Calu3 (cell line): ENCODE measurements around the gene DENND4C. TPM values are rescaled to one million over a fixed set of nuclear protein-coding genes. Genes with fewer than 3 reads are reported as not detected.

ENCODE experiments used
- Bru-seq: library from RNA; stranded (reverse); fragments of 400-500 nt; gene quantifications from one replicate; lab custom pipeline; 2021; lab: Mats Ljungman, UMichigan
- BruChase-seq, 2 experiments: library from RNA; stranded (reverse); fragments of 400-500 nt; gene quantifications; one replicate each; lab custom pipeline; 2021; lab: Mats Ljungman, UMichigan
- BruUV-seq: library from RNA; stranded (reverse); fragments of 400-500 nt; replicated peaks from 2 replicates; lab custom pipeline; 2021; lab: Mats Ljungman, UMichigan
- CTCF ChIA-PET: fragments of 300-600 bp; sonication (Branson Sonifier 250); formaldehyde crosslinking; loops from one replicate; lab custom pipeline; 2022; ENCODE audit warnings: antibody characterized with exemption; lab: Charles Lee
- DNase-seq: peaks from one replicate; pipeline ENCODE4 v3.0.0; 2022
- H3K27ac Mint-ChIP-seq: one replicate; pipeline ENCODE4 v1.8.0; 2022; ENCODE audit warnings: mixed read lengths; ENCODE audit not compliant: unreplicated experiment
- H3K27me3 Mint-ChIP-seq: one replicate; pipeline ENCODE4 v1.8.0; 2022; ENCODE audit warnings: mixed read lengths; ENCODE audit not compliant: unreplicated experiment
- H3K36me3 Mint-ChIP-seq: one replicate; pipeline ENCODE4 v1.8.0; 2022; ENCODE audit warnings: mild to moderate bottlenecking, moderate library complexity, mixed read lengths; ENCODE audit not compliant: insufficient read depth, unreplicated experiment
- H3K4me1 Mint-ChIP-seq: one replicate; pipeline ENCODE4 v1.8.0; 2022; ENCODE audit warnings: mild to moderate bottlenecking, low read depth, mixed read lengths; ENCODE audit not compliant: unreplicated experiment
- H3K4me3 Mint-ChIP-seq: one replicate; pipeline ENCODE4 v1.8.0; 2022; ENCODE audit warnings: mild to moderate bottlenecking, low read depth, moderate library complexity, mixed read lengths; ENCODE audit not compliant: unreplicated experiment
- H3K9me3 Mint-ChIP-seq: one replicate; pipeline ENCODE4 v1.8.0; 2022; ENCODE audit warnings: low read depth, mixed read lengths; ENCODE audit not compliant: unreplicated experiment
- CTCF ChIP-seq: fragments of 200-600 bp; IDR thresholded peaks from one replicate; pipeline ENCODE4 v1.8.0; 2022; ENCODE audit warnings: antibody characterized with exemption; ENCODE audit not compliant: unreplicated experiment
- intact Hi-C: fragments of 100-400 bp; cut with micrococcal nuclease; formaldehyde crosslinking; loops from one replicate; pipeline ENCODE4 v1.10.0; 2022; ENCODE audit not compliant: unreplicated experiment
- long read RNA-seq: library from polyadenylated mRNA; stranded (forward); transcript quantifications from one replicate; pipeline ENCODE4 v2.0.0, GENCODE V29; 2022
- total RNA-seq: library from RNA; stranded (reverse); gene quantifications from 2 replicates; pipeline ENCODE4 v1.2.3, GENCODE V29; 2022

The DENND4C gene
- total RNA-seq (28.5 and 32.2 TPM in 2 replicates), Bru-seq, nascent RNA (percentile 84 among the genes with signal in this experiment), BruChase-seq, experiment 1, labeled RNA remaining after a 6-hour chase (percentile 74 among the genes with signal in this experiment), BruChase-seq, experiment 2, labeled RNA remaining after a 2-hour chase (percentile 73 among the genes with signal in this experiment)
- long read RNA-seq, full-length matches to known transcripts = 6 of 9 reads
- long read RNA-seq, partial matches to known transcripts = 1 of 9 reads
- long read RNA-seq, other reads (novel, unspliced or antisense) = 2 of 9 reads

GRCh38 chr9:19230355-19231125 is at the start of gene DENND4C:
Gene DENND4C (plus strand): TSS chr9:19230693. CDS start chr9:19276175, 45,482 bp downstream.
- Mint-ChIP-seq H3K36me3 (no peaks in the 10 kb centered on the region), H3K4me1 (peaks cover 8% of the 10 kb centered on the region), H3K27ac (peak within 1 kb of the TSS; percentile 76), H3K27me3 (no peaks in the 10 kb centered on the region), H3K4me3 (no peak within 1 kb of the TSS), H3K9me3 (no peaks in the 10 kb centered on the region)
- CTCF ChIA-PET = interaction anchor here (0.7 kb wide), 2 partner anchors 47 to 1999 kb away, joined by 3 to 4 read pairs; no protein-coding TSS in a partner anchor
- BruUV-seq = no TSS peak
- DNase-seq = peak; percentile 85
- intact Hi-C loops = loop anchor here (5.0 kb wide), 2 partner anchors 48 to 52 kb away; no protein-coding TSS in a partner anchor
- TF ChIP-seq CTCF = no peak

- CTCF ChIA-PET = no interaction called here
- intact Hi-C loops = loop anchor here (5.0 to 10.0 kb wide), 2 partner anchors 51 to 274 kb away; partner anchors contain the start of gene DENND4C
- Mint-ChIP-seq H3K36me3 (no peaks in the 10 kb centered on the region), H3K4me3 (no peak overlapping the region), H3K9me3 (no peaks in the 10 kb centered on the region), H3K27me3 (no peaks in the 10 kb centered on the region), H3K27ac (no peak overlapping the region), H3K4me1 (no peaks in the 10 kb centered on the region)
- BruUV-seq = no TSS peak
- DNase-seq = no peak
- no peak for TF ChIP-seq CTCF
Measured at GRCh38 chr9:19180991-19181390, 49.5 kb upstream of the DENND4C start.

- Mint-ChIP-seq H3K9me3 (no peaks in the 10 kb centered on the region), H3K27me3 (no peaks in the 10 kb centered on the region), H3K27ac (no peak overlapping the region), H3K4me1 (no peaks in the 10 kb centered on the region), H3K36me3 (no peaks in the 10 kb centered on the region), H3K4me3 (no peak overlapping the region)
- intact Hi-C loops = loop anchor here (5.0 to 10.0 kb wide), 2 partner anchors 51 to 273 kb away; partner anchors contain the start of gene DENND4C
- CTCF ChIA-PET = no interaction called here
- no peak for DNase-seq
- TF ChIP-seq CTCF = no peak
- BruUV-seq = no TSS peak
Measured at GRCh38 chr9:19181561-19181960, 48.9 kb upstream of the DENND4C start.

GRCh38 chr9:19184144-19184917 is 46.2 kb upstream of the DENND4C start:
- peak overlapping the region; percentile 86 for H3K27ac Mint-ChIP-seq
- DNase-seq = peak; percentile 63
- intact Hi-C loops = loop anchor here (5.0 to 10.0 kb wide), 2 partner anchors 48 to 270 kb away; partner anchors contain the start of gene DENND4C
- TF ChIP-seq CTCF = no peak
- no peaks in the 10 kb centered on the region for H3K36me3 Mint-ChIP-seq
- BruUV-seq = no TSS peak
- CTCF ChIA-PET = interaction anchor here (0.7 to 1.5 kb wide), 4 partner anchors 13 to 99 kb away, joined by 3 to 4 read pairs (median 3); partner anchors contain the start of gene DENND4C
- no peaks in the 10 kb centered on the region for H3K4me1 Mint-ChIP-seq
- peak overlapping the region; percentile 21 for H3K4me3 Mint-ChIP-seq
- H3K27me3 Mint-ChIP-seq = no peaks in the 10 kb centered on the region
- H3K9me3 Mint-ChIP-seq = no peaks in the 10 kb centered on the region
